GM23248 (cell line): ENCODE measurements around the gene TTC39C.

ENCODE experiments used
- EZH2 ChIP-seq: fragments of 200-600 bp; sonication (generic); IDR thresholded peaks from 2 replicates; pipeline ENCODE4 v1.6.1; 2018; ENCODE audit warnings: antibody characterized with exemption, mild to moderate bottlenecking; ENCODE audit not compliant: insufficient read depth, poor library complexity, severe bottlenecking
- EZH2phosphoT487 ChIP-seq: fragments of 200-600 bp; sonication (generic); IDR thresholded peaks from 2 replicates; pipeline ENCODE4 v1.6.1; 2018; ENCODE audit warnings: antibody characterized with exemption, moderate library complexity, mild to moderate bottlenecking, low read depth; ENCODE audit not compliant: insufficient read depth

DNA sequence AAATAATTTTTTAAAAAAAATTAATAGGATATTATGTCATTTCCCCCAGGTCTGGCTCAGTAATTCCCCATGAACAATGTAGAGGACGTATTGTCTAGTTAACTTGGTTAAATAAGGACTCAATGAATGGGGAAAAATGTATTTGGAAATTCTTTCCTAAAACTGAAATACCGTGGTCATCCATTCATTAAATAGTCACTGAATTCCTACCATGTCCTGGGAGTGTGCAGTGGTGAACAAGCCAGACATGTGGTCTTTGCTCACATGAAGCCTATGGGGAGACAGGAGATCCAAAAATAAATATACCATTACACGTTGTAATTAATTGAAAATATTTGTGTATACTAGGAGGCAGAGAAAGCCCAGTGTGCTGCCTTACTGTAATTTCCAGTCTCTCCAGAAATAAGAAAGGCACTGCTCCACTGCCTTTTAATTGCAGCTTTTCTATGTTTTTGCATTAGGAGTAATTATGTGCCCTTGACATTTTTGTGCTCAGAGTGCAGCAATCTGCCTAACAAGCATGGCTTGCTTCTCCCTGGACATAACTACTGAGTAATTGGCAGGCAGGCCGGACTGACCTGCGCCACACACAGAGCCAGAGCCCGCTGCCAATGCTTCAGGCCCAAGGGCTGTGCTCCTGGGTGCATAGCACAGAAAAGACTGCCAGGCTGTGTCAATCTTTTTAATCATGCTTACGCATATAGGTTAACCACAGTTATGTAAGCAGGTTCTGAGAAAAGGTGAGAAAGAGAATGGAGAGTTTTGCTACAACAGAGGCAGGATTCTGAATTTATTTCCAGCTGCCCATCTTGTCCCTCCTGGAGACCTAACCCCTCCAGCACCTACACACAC lies 22.2 kb upstream of the TTC39C start:
- no peak for TF ChIP-seq EZH2
- no peak for TF ChIP-seq EZH2phosphoT487
